OCI-LY3 (cell line): Measurements from ENCODE around the gene TPK1.

Source experiments
- CTCF ChIP-seq: fragments of 200-600, 300-600 bp; sonication (generic); IDR thresholded peaks from 2 replicates; pipeline ENCODE4 v1.5.1; 2014; ENCODE audit warnings: antibody characterized with exemption, low read length, low read depth
- EZH2phosphoT487 ChIP-seq: fragments of 200-600 bp; shearing (Covaris generic); IDR thresholded peaks from 2 replicates; pipeline ENCODE4 v1.6.1; 2018; ENCODE audit warnings: antibody characterized with exemption, mixed run types, low read depth

- TF ChIP-seq CTCF (no peak), EZH2phosphoT487 (no peak)
Observed at GRCh38 chr7:144709066-144709465, 126.8 kb downstream of the TPK1 start.
